B cell (primary cell): ENCODE data around the gene CADM2.

Experiments
- EZH2 ChIP-seq: IDR thresholded peaks from 2 replicates; pipeline ENCODE4 v1.6.1; 2012; ENCODE audit warnings: borderline replicate concordance, low read depth, mild to moderate bottlenecking, moderate library complexity, low read length; ENCODE audit not compliant: insufficient read depth, poor library complexity, severe bottlenecking
- TF ChIP-seq, protein P1 (sequence below): fragments of 200-600 bp; IDR thresholded peaks from one replicate; pipeline ENCODE4 v1.8.0; 2022; ENCODE audit warnings: antibody characterized with exemption, mild to moderate bottlenecking

DNA sequence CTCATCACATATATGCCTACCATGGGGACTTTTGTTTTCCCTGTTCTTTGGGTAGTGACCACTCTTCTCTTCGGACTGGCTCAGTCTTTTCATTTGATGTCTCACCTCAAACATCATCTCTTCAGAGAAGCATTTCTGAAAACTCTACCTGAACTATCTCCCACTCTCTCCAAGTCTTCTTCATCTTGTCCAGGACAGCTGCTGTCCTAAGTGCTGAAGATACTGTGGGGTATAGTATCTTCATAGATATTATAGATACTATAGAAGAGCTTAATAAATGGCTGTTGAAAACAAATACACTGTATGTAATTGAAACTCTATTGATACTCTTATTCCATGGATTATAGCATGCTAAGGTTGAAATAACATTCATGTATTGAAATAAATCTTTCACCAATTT, 672.3 kb downstream of the CADM2 start:
- TF ChIP-seq, protein P1, sequence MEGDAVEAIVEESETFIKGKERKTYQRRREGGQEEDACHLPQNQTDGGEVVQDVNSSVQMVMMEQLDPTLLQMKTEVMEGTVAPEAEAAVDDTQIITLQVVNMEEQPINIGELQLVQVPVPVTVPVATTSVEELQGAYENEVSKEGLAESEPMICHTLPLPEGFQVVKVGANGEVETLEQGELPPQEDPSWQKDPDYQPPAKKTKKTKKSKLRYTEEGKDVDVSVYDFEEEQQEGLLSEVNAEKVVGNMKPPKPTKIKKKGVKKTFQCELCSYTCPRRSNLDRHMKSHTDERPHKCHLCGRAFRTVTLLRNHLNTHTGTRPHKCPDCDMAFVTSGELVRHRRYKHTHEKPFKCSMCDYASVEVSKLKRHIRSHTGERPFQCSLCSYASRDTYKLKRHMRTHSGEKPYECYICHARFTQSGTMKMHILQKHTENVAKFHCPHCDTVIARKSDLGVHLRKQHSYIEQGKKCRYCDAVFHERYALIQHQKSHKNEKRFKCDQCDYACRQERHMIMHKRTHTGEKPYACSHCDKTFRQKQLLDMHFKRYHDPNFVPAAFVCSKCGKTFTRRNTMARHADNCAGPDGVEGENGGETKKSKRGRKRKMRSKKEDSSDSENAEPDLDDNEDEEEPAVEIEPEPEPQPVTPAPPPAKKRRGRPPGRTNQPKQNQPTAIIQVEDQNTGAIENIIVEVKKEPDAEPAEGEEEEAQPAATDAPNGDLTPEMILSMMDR, result no peak
- no peak for TF ChIP-seq EZH2
